Measurements from ENCODE around the gene INCA1. TPM values are rescaled to one million over a fixed set of nuclear protein-coding genes. Genes with fewer than 3 reads are reported as not detected.

Gene INCA1
- total and polyA plus RNA-seq, 2 of the 8 experiments (the other 6 are each of a cell fraction or from before 2014, with no cell fraction given): 0.89 to 1.4 TPM

DNA sequence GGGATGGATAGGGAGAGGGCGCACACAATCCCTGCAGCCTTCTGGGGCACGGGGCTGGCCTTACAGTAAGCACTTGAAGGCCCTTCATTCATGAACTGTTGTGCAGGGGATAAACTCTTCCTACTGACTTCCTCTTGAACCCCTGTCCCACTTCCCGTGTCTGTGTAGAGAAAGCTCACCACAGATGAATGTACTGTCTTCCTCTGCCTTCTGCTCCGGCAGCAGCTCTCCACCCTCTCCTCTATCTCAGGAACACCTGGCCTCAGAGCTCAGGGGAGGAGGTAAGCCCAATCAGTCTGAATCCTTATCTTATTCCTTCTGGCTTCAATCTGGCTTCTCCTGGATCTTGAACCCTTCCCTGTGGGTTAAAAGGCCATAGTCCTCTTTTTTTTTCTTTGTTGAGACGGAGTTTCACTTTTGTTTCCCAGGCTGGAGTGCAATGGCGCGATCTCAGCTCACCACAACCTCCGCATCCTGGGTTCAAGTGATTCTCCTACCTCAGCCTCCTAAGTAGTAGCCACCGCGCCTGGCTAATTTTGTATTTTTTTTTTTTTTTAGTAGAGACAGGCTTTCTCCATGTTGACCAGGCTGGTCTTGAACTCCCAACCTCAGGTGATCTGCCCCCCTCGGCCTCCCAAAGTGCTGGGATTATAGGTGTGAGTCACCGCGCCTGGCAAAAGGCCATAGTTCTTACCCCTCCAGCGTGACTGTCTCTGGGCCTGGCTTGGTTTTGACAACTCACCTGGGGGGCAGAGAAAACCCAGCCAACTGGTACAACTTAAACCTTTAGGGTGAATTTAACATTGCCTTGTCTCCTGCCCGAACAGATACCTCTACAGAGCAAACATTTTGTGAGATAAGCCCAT, 45.1 kb upstream of the INCA1 start:
- Histone ChIP-seq H3K4me1 (replicated peaks in 1 of 4; ENCODE audit: control insufficient read depth in 3 of 4, insufficient read depth in 4 of 4, low read length in 3 of 4) (no peaks in the 10 kb centered on the region), H2BK5ac (ENCODE audit: low read depth, low read length) (no peak overlapping the region), H2AK5ac (ENCODE audit: low read depth, low read length) (no peak overlapping the region), H2BK15ac (ENCODE audit: low read length) (no peak overlapping the region), H2BK12ac (ENCODE audit: low read depth, low read length) (no peak overlapping the region), H2BK20ac (ENCODE audit: low read length) (no peak overlapping the region), H3K23ac (ENCODE audit: insufficient read length) (no peak overlapping the region), H3K56ac (replicated peaks; ENCODE audit: insufficient read length, low read depth, low read length) (no peak overlapping the region), H3K4me3 (ENCODE audit: extremely low read depth in 1 of 4, insufficient read depth in 2 of 4, low read depth in 3 of 4, low read length in 4 of 4) (no peak overlapping the region), H2BK120ac (replicated peaks; ENCODE audit: low read depth, low read length) (no peak overlapping the region), H3K79me1 (ENCODE audit: low read depth, low read length) (no peaks in the 10 kb centered on the region), H3K9me3 (ENCODE audit: insufficient read depth in 2 of 2, low read depth in 1 of 2, low read length in 1 of 2) (no peaks in the 10 kb centered on the region), H3K27me3 (replicated peaks in 1 of 4; ENCODE audit: control insufficient read depth in 3 of 4, extremely low read depth in 1 of 4, insufficient read depth in 3 of 4, low read length in 3 of 4) (no peaks in the 10 kb centered on the region), H4K20me1 (replicated peaks in 1 of 2; ENCODE audit: control insufficient read depth in 1 of 2, insufficient read depth in 2 of 2, low read length in 2 of 2) (no peaks in the 10 kb centered on the region), H3K4ac (replicated peaks; ENCODE audit: insufficient read length, low read depth, low read length) (no peak overlapping the region), H3K23me2 (ENCODE audit: low read depth, low read length) (no peaks in the 10 kb centered on the region), H3K36me3 (ENCODE audit: control insufficient read depth in 2 of 4, insufficient read depth in 4 of 4, low read length in 3 of 4) (no peaks in the 10 kb centered on the region), H3K79me2 (ENCODE audit: control insufficient read depth in 1 of 2, insufficient read depth in 2 of 2, low read length in 2 of 2) (no peaks in the 10 kb centered on the region), H3K4me2 (ENCODE audit: insufficient read depth in 1 of 2, low read depth in 2 of 2, low read length in 2 of 2) (no peak overlapping the region), H3K14ac (ENCODE audit: insufficient read length) (no peak overlapping the region), H4K8ac (ENCODE audit: extremely low read depth, insufficient read depth, low read length) (no peak overlapping the region), H3K9ac (replicated peaks in 1 of 4; ENCODE audit: extremely low read depth in 1 of 4, low read depth in 3 of 4, low read length in 3 of 4) (no peak overlapping the region), H4K91ac (replicated peaks; ENCODE audit: insufficient read length, low read length) (no peak overlapping the region), H3K27ac (ENCODE audit: low read depth, low read length) (no peak overlapping the region), H3K18ac (ENCODE audit: extremely low read depth, low read length) (no peak overlapping the region), H2AFZ (ENCODE audit: low read length) (no peak overlapping the region), H4K5ac (ENCODE audit: insufficient read length, low read depth, low read length) (no peak overlapping the region)
- 87% methylated on average over 14 of the region's 15 CpGs; no CpG with 5 or more reads in 1 of the 2 experiments for WGBS, 2 experiments (ENCODE audit: extremely low coverage in 1 of 2, insufficient coverage in 1 of 2, insufficient read length in 1 of 2, insufficient replicate concordance in 2 of 2, low coverage in 1 of 2, low lambda C conversion rate in 2 of 2, missing lambda C conversion rate in 1 of 2)
- CTCF ChIA-PET (ENCODE audit: partially characterized antibody): interaction anchor here (0.6 to 1.4 kb wide), 3 partner anchors 13 to 374 kb away, joined by 3 to 5 read pairs (median 3); no protein-coding TSS in a partner anchor
- DNase-seq (ENCODE audit: low read depth in 1 of 2, low spot score in 2 of 2): no peak
- no peak for FAIRE-seq
- POLR2A ChIA-PET (ENCODE audit: partially characterized antibody): interaction anchor here (1.3 kb wide), 1 partner anchor 96 kb away, joined by 3 read pairs; no protein-coding TSS in a partner anchor
- TF ChIP-seq, protein P1, sequence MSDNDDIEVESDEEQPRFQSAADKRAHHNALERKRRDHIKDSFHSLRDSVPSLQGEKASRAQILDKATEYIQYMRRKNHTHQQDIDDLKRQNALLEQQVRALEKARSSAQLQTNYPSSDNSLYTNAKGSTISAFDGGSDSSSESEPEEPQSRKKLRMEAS (IDR thresholded peaks at IDR 0.05): no peak
- TF ChIP-seq YY1 (IDR thresholded peaks at IDR 0.05; ENCODE audit: low read depth, low read length) (no peak), KDM4A (IDR thresholded peaks at IDR 0.05; ENCODE audit: low read depth, low read length, severe bottlenecking) (no peak), RXRA (IDR thresholded peaks at IDR 0.05; ENCODE audit: insufficient read depth, low read depth, low read length) (no peak), CREB1 (IDR thresholded peaks at IDR 0.05) (no peak)

Data from H1 (cell line).